Stimulated activated CD4-positive, alpha-beta T cell treated with anti-CD3 and anti-CD28 coated beads, Interleukin-4, amount 100 ng/mL, for 4 hours (primary cell): ENCODE data around the gene OAF.
A peak's percentile ranks its signal among the peaks of the same experiment; 100 is the strongest.

Source experiments
- DNase-seq, 2 experiments: peaks; one replicate each; pipeline ENCODE4 v3.0.0-alpha.2; 2020

The OAF gene

GRCh38 chr11:120224361-120224760, 13.5 kb downstream of the OAF start:
- no peak for DNase-seq

- DNase-seq: no peak
Observed at GRCh38 chr11:120224972-120225909, 14.4 kb downstream of the OAF start.

- DNase-seq: no peak
Observed at GRCh38 chr11:120226242-120226641, 15.4 kb downstream of the OAF start.

GRCh38 chr11:120226714-120227113, 15.9 kb downstream of the OAF start:
- DNase-seq: no peak

- no peak for DNase-seq
Observed at GRCh38 chr11:120227228-120227852, 16.5 kb downstream of the OAF start.

- no peak for DNase-seq
Observed at GRCh38 chr11:120228794-120229384, 18.1 kb downstream of the OAF start.

- DNase-seq: no peak
Observed at GRCh38 chr11:120229451-120230424, 18.9 kb downstream of the OAF start.

- DNase-seq: no peak
Observed at GRCh38 chr11:120230433-120231071, 19.7 kb downstream of the OAF start.

GRCh38 chr11:120231963-120232362, 21.1 kb downstream of the OAF start:
- no peak for DNase-seq

- no peak for DNase-seq
Observed at GRCh38 chr11:120233207-120233803, 22.5 kb downstream of the OAF start.

- peak; percentile 24 to 60 for DNase-seq
Observed at GRCh38 chr11:120235024-120235628, 24.3 kb downstream of the OAF start.

- DNase-seq: no peak
Observed at GRCh38 chr11:120236169-120237107, 25.6 kb downstream of the OAF start.

- DNase-seq: no peak
Observed at GRCh38 chr11:120238968-120239620, 28.3 kb downstream of the OAF start.

- no peak for DNase-seq
Observed at GRCh38 chr11:120239713-120240640, 29.1 kb downstream of the OAF start, which contains the start of gene POU2F3. Gene POU2F3, plus strand, starts transcription at chr11:120240140. Its CDS starts 204 bp downstream, at chr11:120240344.

GRCh38 chr11:120240866-120241265, 30.0 kb downstream of the OAF start:
- DNase-seq: no peak

- no peak for DNase-seq
Observed at GRCh38 chr11:120241277-120241676, 30.4 kb downstream of the OAF start.

GRCh38 chr11:120243221-120243620, 32.4 kb downstream of the OAF start:
- no peak for DNase-seq
